ENCODE results near the gene CES4A.
A peak's percentile ranks its signal among the peaks of the same experiment; 100 is the strongest.

The CES4A gene

DNA sequence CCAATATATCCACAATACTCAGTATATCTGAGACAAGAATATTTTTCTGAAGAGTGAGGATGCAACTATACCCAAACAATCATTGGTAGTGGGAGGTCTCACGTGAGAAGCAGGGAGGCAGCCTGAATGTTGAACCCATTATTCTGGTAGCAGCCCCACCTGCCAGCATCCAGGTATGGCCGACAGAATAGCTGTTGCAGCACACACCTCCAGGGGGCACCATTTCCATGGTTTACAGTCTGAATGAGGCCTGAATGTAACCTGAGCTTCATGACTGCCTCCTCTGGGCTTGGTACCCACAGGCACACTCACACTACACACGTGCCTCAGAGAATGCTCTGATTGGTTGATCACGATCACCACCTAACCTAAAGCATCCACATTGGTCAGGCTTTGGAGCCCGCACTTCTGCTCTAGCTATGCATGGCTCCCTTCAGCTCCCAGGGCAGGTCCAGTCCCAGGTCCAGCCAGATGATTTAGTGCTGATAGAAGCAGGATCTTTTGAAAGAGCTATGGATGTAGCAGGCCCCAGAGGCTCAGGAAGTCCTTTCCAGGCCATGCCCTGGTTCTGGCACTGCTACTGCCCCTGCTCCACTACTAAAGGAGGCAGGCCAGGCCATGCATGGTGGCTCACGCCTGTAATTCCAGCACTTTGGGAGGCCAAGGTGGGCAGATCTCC, 29.6 kb downstream of the CES4A start:
- peak; percentile 63 for DNase-seq (ENCODE audit: extremely low read depth, low read depth)
- TF ChIP-seq, protein P1, sequence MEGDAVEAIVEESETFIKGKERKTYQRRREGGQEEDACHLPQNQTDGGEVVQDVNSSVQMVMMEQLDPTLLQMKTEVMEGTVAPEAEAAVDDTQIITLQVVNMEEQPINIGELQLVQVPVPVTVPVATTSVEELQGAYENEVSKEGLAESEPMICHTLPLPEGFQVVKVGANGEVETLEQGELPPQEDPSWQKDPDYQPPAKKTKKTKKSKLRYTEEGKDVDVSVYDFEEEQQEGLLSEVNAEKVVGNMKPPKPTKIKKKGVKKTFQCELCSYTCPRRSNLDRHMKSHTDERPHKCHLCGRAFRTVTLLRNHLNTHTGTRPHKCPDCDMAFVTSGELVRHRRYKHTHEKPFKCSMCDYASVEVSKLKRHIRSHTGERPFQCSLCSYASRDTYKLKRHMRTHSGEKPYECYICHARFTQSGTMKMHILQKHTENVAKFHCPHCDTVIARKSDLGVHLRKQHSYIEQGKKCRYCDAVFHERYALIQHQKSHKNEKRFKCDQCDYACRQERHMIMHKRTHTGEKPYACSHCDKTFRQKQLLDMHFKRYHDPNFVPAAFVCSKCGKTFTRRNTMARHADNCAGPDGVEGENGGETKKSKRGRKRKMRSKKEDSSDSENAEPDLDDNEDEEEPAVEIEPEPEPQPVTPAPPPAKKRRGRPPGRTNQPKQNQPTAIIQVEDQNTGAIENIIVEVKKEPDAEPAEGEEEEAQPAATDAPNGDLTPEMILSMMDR (IDR thresholded peaks at IDR 0.05; ENCODE audit: low read depth, low read length) = peak; percentile 70

DNA sequence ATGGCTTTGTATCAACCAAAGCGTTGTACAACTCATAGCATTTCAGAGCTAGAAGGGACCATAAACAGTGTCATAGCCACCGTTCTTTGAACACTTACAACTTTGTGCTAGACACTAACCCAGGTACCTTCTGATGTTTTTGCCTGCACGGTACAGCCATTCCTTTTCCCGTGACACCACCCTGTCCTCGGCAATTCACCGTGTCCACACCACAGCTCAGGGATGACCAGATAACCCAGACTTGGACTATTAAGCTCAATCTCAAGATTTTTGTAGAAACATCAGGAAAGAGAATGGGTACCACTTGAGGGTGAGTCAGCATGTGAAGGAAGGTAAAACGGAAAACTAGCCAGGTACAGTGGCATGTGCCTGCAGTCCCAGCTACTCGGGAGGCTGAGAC, 30.8 kb downstream of the CES4A start:
- DNase-seq (ENCODE audit: extremely low read depth, low read depth) = no peak
- TF ChIP-seq, protein P1 (IDR thresholded peaks at IDR 0.05; ENCODE audit: low read depth, low read length) = no peak

DNA sequence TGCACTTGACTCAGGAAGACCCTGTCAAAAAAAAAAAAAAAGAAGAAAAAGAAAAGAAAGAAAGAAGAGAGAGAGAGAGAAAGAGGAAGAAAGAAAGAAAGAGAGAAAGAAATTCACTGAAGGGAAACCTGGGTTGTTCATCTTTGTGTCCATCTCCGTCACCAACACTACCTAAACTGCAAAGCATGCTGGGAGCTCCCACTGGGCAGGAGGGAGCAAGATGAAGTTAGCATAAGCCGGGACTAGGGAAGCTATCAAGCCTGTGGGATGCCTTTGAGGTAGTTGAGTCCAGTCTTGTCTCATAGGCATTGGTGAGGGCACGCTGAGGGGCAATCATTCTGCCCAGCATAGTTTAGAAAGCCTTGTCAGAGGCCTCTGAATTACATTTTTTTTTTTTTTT, 32.9 kb downstream of the CES4A start:
- no peak for DNase-seq (ENCODE audit: extremely low read depth, low read depth)
- TF ChIP-seq, protein P1 (IDR thresholded peaks at IDR 0.05; ENCODE audit: low read depth, low read length) = no peak

DNA sequence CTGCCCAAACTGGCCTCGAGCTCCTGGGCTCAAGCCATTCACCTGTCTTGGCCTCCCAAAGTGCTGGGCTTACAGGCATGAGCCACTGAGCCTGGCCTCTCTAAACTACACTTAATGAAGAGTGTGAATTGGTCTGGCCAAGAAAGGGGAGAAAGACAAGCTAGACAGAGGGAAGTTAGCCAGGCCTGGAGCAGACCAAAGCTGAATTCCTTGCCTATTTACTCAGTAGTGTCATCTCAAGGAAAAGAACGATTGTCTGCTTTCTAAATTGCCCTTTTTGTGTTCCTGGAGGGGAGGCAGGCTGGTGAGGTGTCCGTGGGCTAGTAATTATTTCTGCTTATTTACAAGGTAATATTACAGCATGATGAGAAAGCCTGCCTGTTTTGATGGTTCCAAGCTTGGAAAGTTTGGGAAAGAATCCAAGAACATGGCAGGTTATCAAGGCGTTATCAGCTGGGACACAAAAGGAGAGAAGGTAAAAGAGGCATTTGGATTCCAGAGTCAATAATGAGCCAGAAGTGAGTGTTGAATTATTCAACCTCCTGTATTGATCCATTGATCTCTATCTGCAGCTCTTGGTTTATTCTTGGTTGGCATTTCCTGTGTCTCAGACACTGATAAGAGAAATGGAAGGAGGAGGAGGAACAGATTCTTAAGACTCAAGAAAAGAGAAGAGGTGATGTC, 34.3 kb downstream of the CES4A start:
- TF ChIP-seq, protein P1 (IDR thresholded peaks at IDR 0.05; ENCODE audit: low read depth, low read length) = no peak
- DNase-seq (ENCODE audit: extremely low read depth, low read depth) = no peak

DNA sequence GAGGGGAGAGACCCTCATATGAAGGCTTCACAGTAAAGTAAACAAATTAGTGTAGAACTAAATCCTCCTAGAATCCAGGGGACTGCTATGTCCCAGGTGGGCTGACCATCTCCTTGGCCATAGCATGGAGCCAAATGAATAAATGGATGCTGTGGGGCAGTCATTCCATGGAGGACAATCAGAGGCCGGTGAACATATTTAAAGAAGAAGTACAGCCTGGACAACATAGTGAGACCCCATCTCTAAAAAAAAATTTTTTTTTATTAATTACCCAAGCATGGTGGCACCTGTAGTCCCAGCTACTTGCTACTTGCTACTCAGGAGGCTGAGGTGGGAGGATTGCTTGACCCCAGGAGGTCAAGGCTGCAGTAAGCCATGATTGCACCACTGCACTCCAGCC, 35.3 kb downstream of the CES4A start:
- DNase-seq (ENCODE audit: extremely low read depth, low read depth) = no peak
- TF ChIP-seq, protein P1 (IDR thresholded peaks at IDR 0.05; ENCODE audit: low read depth, low read length) = no peak

DNA sequence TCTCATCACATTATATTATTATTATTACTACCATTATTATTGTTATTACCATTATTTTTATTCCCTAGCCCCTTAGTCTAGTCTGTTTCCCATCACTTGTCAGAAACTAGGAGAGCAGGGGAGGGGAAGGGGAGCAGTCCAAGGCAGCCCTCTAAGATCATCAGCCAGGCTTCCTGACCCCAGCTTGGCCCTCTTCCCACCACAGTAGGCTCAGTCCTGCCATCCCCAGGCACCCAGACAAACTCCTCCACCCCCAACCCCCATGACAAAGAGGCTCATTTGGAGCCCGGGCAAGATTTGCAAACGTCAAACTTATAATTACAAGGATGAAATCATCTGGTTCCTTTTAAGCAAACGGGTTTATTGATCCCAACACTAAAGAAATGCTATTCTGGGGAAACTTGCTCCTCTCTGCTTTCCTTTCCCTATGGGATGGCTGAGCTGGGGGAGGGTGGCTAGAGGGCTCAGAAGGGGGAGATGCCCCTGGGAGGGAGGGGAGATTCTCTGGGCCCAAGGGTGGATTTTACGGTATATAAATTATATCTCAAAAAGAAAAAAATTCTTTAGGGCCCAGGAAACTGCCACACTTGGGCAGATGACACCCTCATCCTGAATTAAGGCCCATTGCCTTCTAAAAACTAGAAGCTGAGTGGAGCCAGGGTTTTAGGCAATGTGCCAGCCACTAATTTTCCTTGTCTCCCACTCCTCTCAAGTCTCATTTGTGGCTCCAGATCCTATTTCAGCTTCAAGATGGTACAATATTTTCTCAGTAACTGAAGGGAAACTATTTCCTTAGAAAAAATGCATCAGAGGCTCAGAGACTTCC, 36.2 kb downstream of the CES4A start:
- TF ChIP-seq, protein P1 (IDR thresholded peaks at IDR 0.05; ENCODE audit: low read depth, low read length) = no peak
- no peak for DNase-seq (ENCODE audit: extremely low read depth, low read depth)

DNA sequence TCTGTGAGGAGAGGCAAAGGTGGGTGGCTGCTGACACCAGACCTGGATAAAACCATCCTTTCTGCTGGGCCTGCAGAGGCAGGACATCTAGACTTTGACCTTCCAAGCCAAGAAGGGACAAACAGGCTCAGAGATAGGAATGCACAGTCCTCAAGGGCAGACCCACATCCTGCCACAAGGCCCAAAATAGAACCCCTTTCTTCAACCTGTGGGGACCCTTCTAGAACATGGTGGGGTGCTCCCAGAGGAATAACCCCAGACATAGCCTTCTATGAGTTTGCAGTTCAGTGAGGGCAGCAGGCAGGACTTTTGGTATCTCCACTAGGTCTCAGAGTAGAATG, 36.8 kb downstream of the CES4A start:
- TF ChIP-seq, protein P1 (IDR thresholded peaks at IDR 0.05; ENCODE audit: low read depth, low read length) = no peak
- DNase-seq (ENCODE audit: extremely low read depth, low read depth) = no peak

Measured in AG09319 (cell line).